Keratinocyte (primary cell): ENCODE measurements around the gene GRIA2. TPM values are rescaled to one million over a fixed set of nuclear protein-coding genes. Genes with fewer than 3 reads are reported as not detected.

Experiments
- DNase-seq: peaks from one replicate; pipeline ENCODE4 v3.0.0-alpha.2; 2011; ENCODE audit warnings: low read depth, missing footprints, low spot score
- FAIRE-seq: peaks from 2 replicates; lab custom pipeline; 2011; peaks lifted over from hg19 to GRCh38; lab: Jason Lieb, UNC
- H2AFZ ChIP-seq: 2 replicates; pipeline ENCODE4 v1.6.0; 2012; ENCODE audit warnings: low read length, control low read depth, inconsistent platforms; ENCODE audit not compliant: control insufficient read depth
- H3K27ac ChIP-seq: 2 replicates; pipeline ENCODE4 v1.5.1; 2011; ENCODE audit warnings: low read length; ENCODE audit not compliant: control insufficient read depth, insufficient read depth
- H3K27me3 ChIP-seq: 3 replicates; pipeline ENCODE4 v1.6.0; 2011; ENCODE audit warnings: low read length; ENCODE audit not compliant: control insufficient read depth, insufficient read depth; ENCODE audit errors: extremely low read depth
- H3K36me3 ChIP-seq, 2 experiments: 2 replicates in 1 of 2; 3 replicates in 1 of 2; pipeline ENCODE4 v1.5.1; 2011; ENCODE audit warnings: low read length in 2 of 2, mild to moderate bottlenecking in 1 of 2; ENCODE audit not compliant: control insufficient read depth in 2 of 2, insufficient read depth in 2 of 2; ENCODE audit errors: extremely low read depth in 1 of 2
- H3K4me1 ChIP-seq: 3 replicates; pipeline ENCODE4 v1.5.1; 2011; ENCODE audit warnings: low read length; ENCODE audit not compliant: control insufficient read depth, insufficient read depth; ENCODE audit errors: extremely low read depth
- H3K4me2 ChIP-seq: 3 replicates; pipeline ENCODE4 v1.6.0; 2011; ENCODE audit warnings: low read depth, low read length; ENCODE audit not compliant: control insufficient read depth, insufficient read depth; ENCODE audit errors: extremely low read depth
- H3K4me3 ChIP-seq, 3 experiments: fragments of 200-600 bp in 1 of 3; sonication (generic) in 1 of 3; 2 replicates in 2 of 3; 3 replicates in 1 of 3; pipeline ENCODE4 v1.5.1; 2011 to 2016; ENCODE audit warnings: low read length in 3 of 3, mild to moderate bottlenecking in 3 of 3, control low read depth in 2 of 3, inconsistent platforms in 1 of 3, low read depth in 1 of 3, mixed read lengths in 1 of 3, mixed run types in 1 of 3, moderate library complexity in 1 of 3; ENCODE audit not compliant: control insufficient read depth in 2 of 3, insufficient read depth in 2 of 3; ENCODE audit errors: extremely low read depth in 1 of 3
- H3K79me2 ChIP-seq: 2 replicates; pipeline ENCODE4 v1.6.0; 2012; ENCODE audit warnings: low read length; ENCODE audit not compliant: control insufficient read depth, insufficient read depth
- H3K9ac ChIP-seq: 3 replicates; pipeline ENCODE4 v1.6.0; 2011; ENCODE audit warnings: low read length; ENCODE audit not compliant: control insufficient read depth, insufficient read depth; ENCODE audit errors: extremely low read depth
- H3K9me1 ChIP-seq: 3 replicates; pipeline ENCODE4 v1.6.0; 2011; ENCODE audit warnings: low read length; ENCODE audit not compliant: control insufficient read depth, insufficient read depth; ENCODE audit errors: extremely low read depth
- H3K9me3 ChIP-seq: 2 replicates; pipeline ENCODE4 v1.5.1; 2012; ENCODE audit warnings: low read depth, low read length; ENCODE audit not compliant: control insufficient read depth
- H4K20me1 ChIP-seq: 3 replicates; pipeline ENCODE4 v1.6.0; 2011; ENCODE audit warnings: low read length; ENCODE audit not compliant: control insufficient read depth, insufficient read depth; ENCODE audit errors: extremely low read depth
- CTCF ChIP-seq, 3 experiments: IDR thresholded peaks in 1 of 3; conservative IDR thresholded peaks in 1 of 3; optimal IDR thresholded peaks in 1 of 3; 2 replicates in 2 of 3; 3 replicates in 1 of 3; pipeline versions ENCODE3 to v1.5.1; 2011; ENCODE audit warnings: low read length in 3 of 3, mild to moderate bottlenecking in 3 of 3, moderate library complexity in 2 of 3, control low read depth in 1 of 3, inconsistent platforms in 1 of 3; ENCODE audit not compliant: insufficient read depth in 2 of 3; ENCODE audit errors: extremely low read depth in 1 of 3
- EZH2 ChIP-seq: IDR thresholded peaks from one replicate; pipeline ENCODE4 v1.6.1; 2012; ENCODE audit warnings: inconsistent platforms, mild to moderate bottlenecking, low read length, moderate library complexity
- dilution Hi-C: fragments of 300-500 bp; cut with MboI; formaldehyde crosslinking; loops from one replicate; pipeline ENCODE4 v1.7.0; 2020; ENCODE audit warnings: low sequenced_read_pairs; ENCODE audit not compliant: extremely low pct_ligation_motif_present
- polyA plus RNA-seq, 5 experiments: library from polyadenylated mRNA; depleted of rRNA in 3 of 5; stranded (reverse) in 3 of 5; stranded (forward) in 1 of 5; unstranded in 1 of 5; fragments of >200 nt; gene quantifications; 1 replicate in 1 of 5; 2 replicates in 3 of 5; 3 replicates in 1 of 5; pipeline versions ENCODE4 v1.2.1 to v1.2.3, GENCODE V29; 2011 to 2012; ENCODE audit warnings: missing spikeins in 2 of 5, low read depth in 1 of 5, low replicate concordance in 1 of 5

GRIA2 gene
- polyA plus RNA-seq, 1 donor (not counting 4 experiments of a cell fraction or from before 2014, with no cell fraction given): not detected

GRCh38 chr4:157231525-157231924, 11.0 kb downstream of the GRIA2 start:
- no peak for DNase-seq
- H3K4me1 ChIP-seq: no peaks in the 10 kb centered on the region
- no peaks in the 10 kb centered on the region for H3K36me3 ChIP-seq
- H3K4me3 ChIP-seq: no peak overlapping the region
- H3K9me3 ChIP-seq: no peaks in the 10 kb centered on the region
- H3K9ac ChIP-seq: no peak overlapping the region
- dilution Hi-C loops: no loop called here
- no peak overlapping the region for H2AFZ ChIP-seq
- H3K4me2 ChIP-seq: no peak overlapping the region
- H3K27me3 ChIP-seq: no peaks in the 10 kb centered on the region
- no peak for FAIRE-seq
- no peaks in the 10 kb centered on the region for H3K9me1 ChIP-seq
- no peaks in the 10 kb centered on the region for H3K79me2 ChIP-seq
- H4K20me1 ChIP-seq: no peaks in the 10 kb centered on the region
- no peak overlapping the region for H3K27ac ChIP-seq
- no peak for TF ChIP-seq EZH2
- TF ChIP-seq CTCF (optimal IDR thresholded peaks at IDR 0.05 in 1 of 3, IDR thresholded peaks at IDR 0.05 in 1 of 3, conservative IDR thresholded peaks at IDR 0.05 in 1 of 3; ENCODE audit: extremely low read depth in 1 of 3, insufficient read depth in 2 of 3, low read length in 3 of 3): no peak

GRCh38 chr4:157242871-157243270, 22.3 kb downstream of the GRIA2 start:
- no peaks in the 10 kb centered on the region for H4K20me1 ChIP-seq
- no peaks in the 10 kb centered on the region for H3K9me3 ChIP-seq
- H3K27ac ChIP-seq: no peak overlapping the region
- H3K79me2 ChIP-seq: no peaks in the 10 kb centered on the region
- TF ChIP-seq CTCF (optimal IDR thresholded peaks at IDR 0.05 in 1 of 3, IDR thresholded peaks at IDR 0.05 in 1 of 3, conservative IDR thresholded peaks at IDR 0.05 in 1 of 3; ENCODE audit: extremely low read depth in 1 of 3, insufficient read depth in 2 of 3, low read length in 3 of 3) (no peak), EZH2 (no peak)
- no peaks in the 10 kb centered on the region for H3K4me1 ChIP-seq
- no peak overlapping the region for H2AFZ ChIP-seq
- H3K4me3 ChIP-seq: no peak overlapping the region
- H3K4me2 ChIP-seq: no peak overlapping the region
- H3K9me1 ChIP-seq: no peaks in the 10 kb centered on the region
- no peaks in the 10 kb centered on the region for H3K27me3 ChIP-seq
- H3K9ac ChIP-seq: no peak overlapping the region
- H3K36me3 ChIP-seq: no peaks in the 10 kb centered on the region
- FAIRE-seq (no peak), DNase-seq (no peak)
- dilution Hi-C loops: no loop called here
